COLO829 (cell line): ENCODE measurements around the gene NDFIP1.

Experiments used
- DNase-seq: peaks from one replicate; pipeline ENCODE4 v3.0.0; 2012; ENCODE audit warnings: low spot score

Gene NDFIP1

DNA sequence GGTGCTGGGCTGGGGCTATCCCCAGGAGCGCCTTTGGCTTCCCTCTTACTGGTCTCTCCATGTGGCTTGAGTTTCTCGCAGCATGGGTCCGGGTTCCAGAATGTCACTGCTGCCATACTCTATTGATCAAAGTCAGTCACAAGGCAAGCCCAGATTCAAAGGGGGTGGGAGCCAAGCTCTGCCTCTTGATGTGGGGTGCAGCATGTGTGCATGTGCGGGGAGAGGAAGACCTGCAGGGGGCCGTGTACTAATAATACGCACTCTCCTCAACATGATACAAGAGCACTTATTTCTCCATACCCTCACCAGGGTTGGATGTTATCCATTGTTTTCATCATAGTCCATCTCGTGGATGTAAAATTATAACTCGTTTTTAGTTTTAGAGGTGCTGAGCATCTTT lies 81.2 kb downstream of the NDFIP1 start:
- no peak for DNase-seq

DNA sequence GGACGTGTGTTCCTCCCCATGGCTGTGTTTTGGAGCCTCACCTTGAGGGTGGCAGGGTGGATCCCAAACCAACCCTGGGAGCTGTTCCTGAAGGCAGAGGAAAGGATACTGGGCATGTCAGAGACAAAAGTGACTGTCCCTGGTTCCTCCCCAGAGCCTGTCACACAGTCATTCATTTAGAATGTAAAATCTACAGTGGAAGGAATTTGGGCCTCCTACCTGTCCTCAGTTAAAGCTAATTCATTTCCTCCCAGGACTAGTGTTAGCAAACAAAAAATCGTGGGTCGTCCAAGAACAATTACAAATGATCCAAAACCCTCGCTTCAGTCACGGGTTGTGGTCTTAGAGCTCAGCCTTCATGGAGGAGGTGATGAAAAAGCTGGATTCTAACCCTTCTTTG lies 83.2 kb downstream of the NDFIP1 start:
- no peak for DNase-seq

DNA sequence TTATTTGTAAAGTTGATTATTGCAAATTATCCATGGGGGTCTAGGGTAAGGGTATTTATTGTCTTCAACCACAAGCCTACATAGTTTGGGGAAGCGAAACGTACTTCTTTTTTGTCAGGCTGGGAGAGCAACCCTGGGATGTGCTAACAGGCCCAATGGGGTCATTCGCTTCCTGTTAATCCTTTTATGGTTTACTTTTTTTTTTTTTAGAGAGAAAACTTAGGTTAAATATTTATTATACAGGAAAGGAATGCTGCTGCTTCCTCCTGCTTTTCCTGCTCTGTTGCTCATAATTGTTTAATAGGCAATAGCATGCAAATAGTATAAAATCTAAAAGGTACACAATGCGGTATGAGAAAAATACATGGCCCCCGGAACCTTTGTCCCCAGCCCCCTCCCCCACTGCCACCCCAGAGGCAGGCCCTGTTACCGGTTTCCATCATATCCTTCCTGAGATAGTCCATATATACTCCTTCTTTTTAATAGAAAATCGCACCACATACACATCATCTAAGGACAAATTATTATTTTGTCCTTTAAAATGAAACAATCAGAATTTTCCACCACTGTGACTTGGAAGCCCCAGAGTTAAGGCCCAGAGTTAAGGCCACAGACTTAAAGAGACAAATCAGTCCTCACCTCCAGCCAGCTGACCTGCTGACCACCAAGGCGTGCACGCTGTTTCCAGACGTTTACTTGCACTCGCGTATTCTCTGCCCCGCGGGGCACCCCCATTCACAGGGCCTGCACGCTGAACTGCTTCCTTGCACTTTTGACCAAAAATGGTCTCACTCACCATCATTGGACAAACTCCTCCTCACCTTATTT lies 83.9 kb downstream of the NDFIP1 start:
- DNase-seq, result no peak

DNA sequence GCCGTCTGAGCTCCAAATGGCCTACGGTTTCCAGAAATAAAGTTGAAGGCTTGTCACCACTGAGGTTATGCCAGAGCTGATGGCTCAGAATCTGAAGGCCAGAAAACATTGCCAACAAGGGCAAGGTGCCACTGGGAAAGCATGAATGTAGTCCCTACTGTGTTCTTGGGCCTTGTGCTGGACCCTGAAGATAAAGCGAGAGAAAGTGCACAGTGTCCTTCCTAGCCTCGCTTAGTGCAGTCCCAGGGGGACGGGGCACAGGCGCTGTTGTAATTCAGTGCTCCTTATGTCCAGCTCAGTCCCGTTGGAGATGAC lies 84.5 kb downstream of the NDFIP1 start:
- no peak for DNase-seq

DNA sequence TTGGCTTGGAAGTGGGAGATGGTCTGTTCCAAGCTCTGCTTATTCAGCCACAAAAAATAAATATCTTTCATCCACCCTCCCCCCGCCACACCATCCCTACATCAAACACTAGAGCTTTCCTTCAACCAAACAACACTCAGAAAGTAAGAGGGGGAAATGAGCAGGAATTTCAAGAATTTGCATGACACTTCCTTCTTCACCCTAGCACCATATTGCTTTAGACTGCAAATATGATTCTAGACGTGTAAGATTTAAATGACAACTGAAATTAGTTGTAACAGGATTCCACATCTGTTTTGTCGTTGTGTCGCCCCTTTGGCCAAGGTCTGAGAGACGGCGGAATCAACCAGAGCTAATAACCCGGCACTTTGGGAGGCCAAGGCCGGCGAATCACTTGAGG lies 88.5 kb downstream of the NDFIP1 start:
- DNase-seq, result no peak

DNA sequence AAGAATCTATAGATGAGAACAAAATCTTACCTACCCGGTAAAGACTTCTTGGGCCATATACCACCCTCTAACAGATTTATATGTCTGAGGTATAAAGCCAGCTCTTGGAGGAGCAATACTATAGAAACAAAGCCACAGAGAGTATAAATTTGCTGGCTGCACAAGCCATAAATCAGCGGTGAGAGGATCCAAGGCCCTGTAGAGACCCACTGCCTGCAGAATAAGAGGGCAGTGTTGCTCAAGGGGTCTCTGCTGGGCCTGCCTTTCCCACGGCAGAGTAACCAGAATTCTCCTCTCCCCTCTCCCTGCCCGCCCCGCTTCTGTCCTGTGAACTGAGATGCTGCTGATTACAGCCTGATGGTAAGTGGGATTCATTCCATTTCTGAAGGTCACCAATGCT lies 89.2 kb downstream of the NDFIP1 start:
- DNase-seq, result no peak

DNA sequence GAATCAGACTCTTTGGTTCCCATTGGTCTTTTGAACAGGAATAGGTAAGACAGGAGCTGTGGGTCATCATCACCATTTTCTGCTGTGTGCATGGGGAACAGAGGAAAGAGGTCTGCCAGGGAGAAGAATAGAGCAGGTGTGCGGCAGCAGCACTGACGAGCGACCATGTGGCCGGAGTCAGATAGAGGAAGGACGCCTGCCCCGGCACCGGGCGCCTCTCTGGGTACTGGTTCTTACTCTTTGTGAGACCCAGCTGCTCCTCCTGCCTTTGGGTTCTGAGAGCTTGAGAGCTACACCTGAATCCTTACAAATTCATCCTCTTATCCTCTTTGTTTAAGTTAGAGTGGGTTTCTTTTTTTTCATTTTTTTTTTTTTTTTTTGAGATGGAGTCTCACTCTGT lies 90.8 kb downstream of the NDFIP1 start:
- no peak for DNase-seq

DNA sequence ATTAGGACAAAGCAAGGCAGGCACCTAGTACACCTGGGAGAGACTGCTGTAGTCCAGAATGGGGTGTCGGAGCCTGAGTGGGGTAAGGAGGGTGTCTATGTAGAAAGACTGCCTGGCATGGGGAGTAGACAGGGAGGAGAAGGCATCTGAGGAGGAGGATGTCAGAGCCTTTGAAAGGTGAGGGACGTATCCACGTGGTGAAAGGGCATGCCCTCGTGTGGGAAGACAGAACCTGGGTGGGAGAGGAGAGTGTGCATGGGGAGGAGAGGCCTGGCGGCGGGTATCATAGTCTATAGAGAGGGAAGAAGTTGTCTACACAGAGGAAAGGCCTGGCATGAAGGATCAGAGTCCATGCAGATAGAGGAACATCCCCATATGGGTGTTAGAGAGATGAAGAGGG lies 91.8 kb downstream of the NDFIP1 start:
- no peak for DNase-seq

DNA sequence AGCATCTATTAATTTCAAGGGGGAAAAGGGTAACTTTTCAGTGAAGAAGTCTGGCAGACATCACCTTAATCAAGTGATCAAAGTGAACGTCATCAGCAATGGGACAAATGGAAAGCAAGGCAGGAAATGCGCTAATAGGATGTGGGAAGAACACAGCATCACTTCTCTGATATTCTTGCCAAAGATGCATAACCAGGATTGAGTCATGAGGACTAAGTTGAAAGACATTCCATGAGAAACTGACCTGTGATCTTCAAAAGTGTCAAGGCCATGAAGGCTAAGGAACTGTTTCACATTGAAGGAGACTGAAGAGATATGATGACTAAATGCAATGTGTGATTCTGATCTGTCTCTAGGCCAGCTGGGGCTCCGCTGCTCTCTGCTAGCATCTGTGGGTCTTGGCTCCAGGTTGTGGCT lies 92.9 kb downstream of the NDFIP1 start:
- DNase-seq, result peak; percentile 7

DNA sequence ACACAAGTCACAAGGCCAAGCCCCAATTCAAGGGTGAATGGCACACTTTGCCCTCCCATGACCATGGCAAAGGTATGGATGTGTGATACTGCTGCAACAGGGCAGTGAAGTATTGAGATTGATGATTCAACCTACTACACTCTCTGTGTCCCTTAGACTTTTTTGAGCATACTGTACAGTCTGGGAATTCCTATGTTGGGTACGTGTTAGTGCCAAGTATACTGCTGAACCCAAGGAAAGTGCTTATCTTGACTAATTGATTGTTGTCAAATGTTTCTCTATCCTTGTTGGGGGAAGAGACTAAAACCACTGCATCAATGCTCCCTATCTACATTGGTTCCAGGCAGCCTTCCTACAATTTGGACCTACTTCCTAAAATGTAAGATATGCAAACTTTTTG lies 93.7 kb downstream of the NDFIP1 start:
- DNase-seq, result no peak
